RCC 7860 (cell line): Measurements from ENCODE around the gene BSPRY.

Source experiments
- DNase-seq: peaks from one replicate; pipeline ENCODE4 v3.0.0-alpha.2; 2015; ENCODE audit warnings: low spot score
- FAIRE-seq: peaks from 2 replicates; lab custom pipeline; 2012; peaks lifted over from hg19 to GRCh38; lab: Jason Lieb, UNC

Gene BSPRY

GRCh38 chr9:113349445-113350094 is at the start of gene BSPRY:
TSS of gene BSPRY (plus strand) at chr9:113349541. CDS start at chr9:113349580, 39 bp downstream.
- DNase-seq (no peak), FAIRE-seq (no peak)

GRCh38 chr9:113299800-113300292 is 49.5 kb upstream of the BSPRY start:
- no peak for FAIRE-seq
- DNase-seq = no peak

GRCh38 chr9:113301548-113301947 is 47.8 kb upstream of the BSPRY start:
- FAIRE-seq = no peak
- DNase-seq = no peak

GRCh38 chr9:113302792-113303418 is 46.4 kb upstream of the BSPRY start, which contains the start of gene RNF183:
TSS of gene RNF183 (minus strand) at chr9:113303376. CDS start at chr9:113298184, 5,192 bp downstream.
- no peak for FAIRE-seq
- DNase-seq = no peak

GRCh38 chr9:113306566-113306965 is 42.8 kb upstream of the BSPRY start:
- DNase-seq (no peak), FAIRE-seq (no peak)

- peak; percentile 72 for FAIRE-seq
- DNase-seq = peak; percentile 56
These were observed 41.9 kb upstream of the BSPRY start for GRCh38 chr9:113307396-113307975.

- peak; percentile 73 for FAIRE-seq
These were observed 40.0 kb upstream of the BSPRY start for GRCh38 chr9:113309204-113309813.

GRCh38 chr9:113310538-113310937 is 38.8 kb upstream of the BSPRY start:
- FAIRE-seq = no peak
- no peak for DNase-seq

More at GRCh38 chr9:113309204-113309813, 40.0 kb upstream of the BSPRY start:
- DNase-seq = peak; percentile 30

GRCh38 chr9:113311961-113312360 is 37.4 kb upstream of the BSPRY start:
- FAIRE-seq = no peak

GRCh38 chr9:113313261-113313660 is 36.1 kb upstream of the BSPRY start:
- no peak for FAIRE-seq
- no peak for DNase-seq

More at GRCh38 chr9:113311961-113312360, 37.4 kb upstream of the BSPRY start:
- DNase-seq = no peak

GRCh38 chr9:113315231-113315630 is 34.1 kb upstream of the BSPRY start:
- FAIRE-seq (no peak), DNase-seq (no peak)

- FAIRE-seq = no peak
- no peak for DNase-seq
These were observed 33.3 kb upstream of the BSPRY start for GRCh38 chr9:113316030-113316429.

- no peak for DNase-seq
- FAIRE-seq = no peak
These were observed 31.6 kb upstream of the BSPRY start for GRCh38 chr9:113317777-113318176.

- no peak for FAIRE-seq
- DNase-seq = no peak
These were observed 30.3 kb upstream of the BSPRY start for GRCh38 chr9:113319054-113319453.

GRCh38 chr9:113320051-113320450 is 29.3 kb upstream of the BSPRY start:
- FAIRE-seq = no peak
- DNase-seq = no peak

- FAIRE-seq = no peak
These were observed 26.7 kb upstream of the BSPRY start for GRCh38 chr9:113322671-113323070.

GRCh38 chr9:113326230-113326629 is 23.1 kb upstream of the BSPRY start:
- no peak for DNase-seq
- FAIRE-seq = no peak

More at GRCh38 chr9:113322671-113323070, 26.7 kb upstream of the BSPRY start:
- no peak for DNase-seq

GRCh38 chr9:113328045-113328782 is 21.1 kb upstream of the BSPRY start:
- FAIRE-seq (no peak), DNase-seq (no peak)

GRCh38 chr9:113331780-113332179 is 17.6 kb upstream of the BSPRY start:
- DNase-seq (no peak), FAIRE-seq (no peak)

- no peak for FAIRE-seq
- no peak for DNase-seq
These were observed 11.6 kb upstream of the BSPRY start for GRCh38 chr9:113337714-113338113.
